GM21360 (cell line): ENCODE results near the gene CXXC1.
"Not testable (repeated sequence)": the region's sequence is repeated elsewhere in the genome, so short reads cannot be mapped to it uniquely, and the experiment has no call there.

Source experiments
- ATAC-seq: cut with Tn5 transposase; IDR thresholded peaks from one replicate; pipeline ENCODE4 v1.9.1; 2021; ENCODE audit warnings: mild to moderate bottlenecking, moderate library complexity; ENCODE audit not compliant: unreplicated experiment

CXXC1 gene

DNA sequence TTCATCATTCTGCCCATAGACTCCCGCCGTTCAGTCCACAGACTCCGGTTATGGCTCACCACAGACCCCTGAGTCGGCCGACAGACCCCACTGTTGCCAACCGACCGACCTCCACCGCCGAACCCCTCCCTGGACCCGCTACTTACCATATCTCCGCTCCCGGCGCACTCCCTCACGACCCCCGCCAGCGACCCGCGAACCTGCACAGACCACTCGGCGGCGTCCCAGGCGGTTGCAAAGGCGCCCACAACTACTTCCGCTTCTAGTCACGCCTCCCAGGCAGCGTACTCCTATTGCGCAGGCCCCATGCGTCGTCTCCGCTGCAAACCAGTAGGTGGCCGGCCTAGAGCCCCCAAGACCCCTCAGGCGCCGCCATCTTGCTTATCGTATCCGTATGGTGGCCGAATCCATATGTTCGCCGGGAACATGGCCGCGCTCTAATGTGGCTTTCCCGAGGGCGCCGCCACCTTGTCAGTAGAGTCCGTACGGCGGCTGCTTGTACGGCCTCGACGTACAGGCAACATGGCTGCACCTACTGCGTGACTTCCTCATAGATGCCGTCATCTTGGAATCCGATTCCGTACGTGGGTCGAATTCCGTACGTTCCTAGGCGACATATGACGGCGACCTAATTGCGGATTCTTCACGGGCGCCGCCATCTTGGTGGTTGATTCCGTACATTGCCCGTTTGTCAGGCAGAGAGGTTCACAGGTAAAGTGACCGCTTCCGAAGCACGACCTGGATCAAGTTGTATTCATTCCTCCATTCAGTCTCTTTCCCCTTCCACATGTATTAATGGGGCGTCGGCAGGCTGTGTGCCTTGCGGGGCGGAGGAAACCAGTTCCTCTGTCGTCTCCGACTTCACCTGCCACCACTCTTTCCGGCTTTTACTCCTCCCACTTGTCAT, at the start of gene CXXC1:
Gene CXXC1 (minus strand): TSS at position 252 of the 907 bp plus-strand sequence. CDS start 103 bp downstream, at position 149.
- ATAC-seq: peak; percentile 90

DNA sequence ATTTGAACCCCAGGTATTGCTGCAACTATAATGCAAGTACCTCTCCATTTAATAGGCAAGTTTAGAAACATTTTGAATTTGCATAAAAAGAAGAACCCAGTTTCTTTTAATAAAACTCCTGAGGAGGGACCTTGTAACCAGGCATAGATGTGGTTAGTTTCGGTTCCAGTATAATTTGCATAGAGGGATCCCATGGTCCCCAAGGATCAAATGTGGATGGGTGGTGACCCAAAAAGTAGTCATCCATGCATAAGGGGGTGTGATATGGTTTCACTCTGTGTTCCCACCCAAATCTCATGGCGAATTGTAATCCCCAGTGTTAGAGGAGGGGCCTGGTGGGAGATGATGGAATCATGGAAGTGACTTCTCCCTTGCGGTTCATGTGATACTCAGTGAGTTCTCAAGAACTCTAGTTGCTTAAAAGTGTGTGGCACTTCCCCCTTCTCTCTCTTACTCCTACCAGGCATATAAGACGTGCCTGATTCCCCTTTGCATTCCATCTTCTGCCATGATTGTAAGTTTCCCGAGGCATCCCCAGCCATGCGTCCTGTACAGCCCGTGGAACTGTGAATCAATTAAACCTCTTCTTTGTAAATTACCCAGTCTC, 47.2 kb upstream of the CXXC1 start:
- ATAC-seq: peak; percentile 77

DNA sequence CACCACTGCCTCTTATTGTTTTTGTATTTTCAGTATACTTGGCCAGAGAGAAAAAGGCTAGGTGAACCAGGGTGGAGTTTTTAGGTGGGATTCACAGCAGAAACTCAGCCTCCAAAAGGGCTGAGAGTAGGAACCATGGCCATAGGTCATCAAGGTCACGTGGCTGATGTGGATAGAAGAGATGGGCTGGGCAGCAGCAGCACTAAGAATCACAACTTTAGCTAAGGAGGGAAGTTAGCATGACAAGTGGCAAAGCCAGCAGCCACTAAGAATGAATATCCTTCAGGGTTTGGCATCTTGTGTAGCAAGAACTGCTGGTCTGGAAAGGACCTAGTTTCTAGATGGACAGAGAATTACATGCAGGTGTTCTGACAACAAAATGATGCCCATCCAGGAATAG, 44.2 kb upstream of the CXXC1 start:
- no peak for ATAC-seq

DNA sequence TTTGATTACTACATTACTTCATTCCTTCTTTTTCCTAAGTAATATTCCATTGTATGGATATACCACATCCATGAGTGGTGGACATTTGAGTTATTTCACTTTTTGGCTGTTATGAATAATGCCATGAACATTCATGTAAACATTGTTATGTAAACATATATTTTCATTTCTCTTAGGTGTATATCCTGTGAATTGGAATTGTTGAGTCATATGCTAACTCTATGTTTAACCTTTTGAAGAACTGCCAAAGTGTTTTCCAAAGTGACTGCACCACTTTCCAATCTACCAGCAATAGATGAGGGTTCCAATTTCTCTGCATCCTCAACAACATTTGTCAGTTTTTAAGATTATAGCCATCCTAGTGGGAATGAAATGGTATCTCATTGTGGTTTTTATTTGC, 42.7 kb upstream of the CXXC1 start:
- ATAC-seq: no peak

DNA sequence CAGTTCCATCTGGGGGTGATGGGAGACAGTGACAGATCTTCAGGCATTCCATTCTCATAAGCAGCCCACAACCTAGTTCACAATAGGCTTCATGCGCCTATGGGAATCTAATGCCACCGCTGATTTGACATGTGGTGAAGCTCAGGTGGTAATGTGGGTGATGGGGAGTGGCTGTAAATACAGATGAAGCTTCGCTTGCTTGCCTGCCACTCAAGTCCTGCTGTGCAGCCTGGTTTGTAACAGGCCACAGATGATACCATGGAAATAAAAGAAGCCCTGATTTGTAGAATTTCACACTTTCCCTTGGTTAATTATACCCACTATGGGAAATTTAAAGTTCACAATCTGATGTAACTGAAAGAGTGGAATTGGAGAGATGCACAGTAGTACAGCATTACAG, 40.5 kb upstream of the CXXC1 start:
- ATAC-seq: no peak

DNA sequence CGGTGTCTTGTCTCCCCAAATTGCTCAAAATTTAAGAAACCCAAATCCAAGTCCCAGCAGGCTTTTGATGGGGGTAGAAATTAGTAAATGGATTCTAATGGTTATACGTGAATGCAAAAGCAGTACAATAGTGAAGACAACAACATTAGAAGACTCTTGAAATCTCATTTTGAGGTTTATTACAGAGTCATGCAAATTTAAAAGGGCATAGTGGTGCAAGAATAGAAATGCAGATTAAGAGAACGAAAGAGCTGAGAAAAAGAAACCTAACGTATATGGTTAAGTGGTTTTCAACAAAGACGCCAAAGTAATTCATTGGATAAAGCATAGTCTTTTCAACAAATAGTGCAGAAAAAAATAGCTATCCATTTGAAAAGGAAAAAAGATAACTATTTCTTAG, 33.2 kb upstream of the CXXC1 start:
- ATAC-seq: no peak

DNA sequence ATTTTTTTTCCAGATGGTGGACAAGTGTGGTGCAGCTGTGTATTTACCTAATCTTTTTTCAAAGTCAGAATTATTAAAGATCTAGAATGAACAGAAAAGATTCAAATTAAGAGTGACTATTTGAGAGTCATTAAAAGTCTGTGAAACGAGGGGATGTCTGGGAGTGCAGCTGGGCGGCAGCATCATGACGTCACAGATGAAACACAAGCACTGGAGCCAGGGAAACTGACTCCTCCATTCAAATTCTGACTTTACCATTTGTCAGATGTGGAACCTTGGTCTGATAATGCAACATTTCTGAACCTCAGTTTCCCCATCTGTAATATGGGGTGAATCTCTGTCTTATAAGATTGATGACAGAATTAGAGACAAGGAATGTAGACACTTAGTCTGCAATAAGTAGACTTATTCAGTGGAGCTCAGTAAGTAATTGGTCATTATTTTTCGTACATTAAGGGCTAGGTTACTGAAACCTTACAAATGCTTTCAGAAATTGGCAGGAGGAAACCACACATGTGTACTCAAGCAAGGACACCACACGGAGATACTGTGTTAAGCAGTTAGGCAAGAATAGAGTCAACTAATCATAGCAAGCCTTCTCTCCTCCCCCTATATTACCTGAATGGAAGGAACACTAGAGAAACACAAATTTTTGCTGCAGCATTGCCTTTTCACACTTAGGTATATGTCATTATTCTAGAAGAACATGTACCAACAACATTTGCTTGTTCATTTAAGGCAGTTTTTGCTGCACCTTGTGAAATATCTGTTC, 27.8 kb upstream of the CXXC1 start:
- peak; percentile 77 for ATAC-seq

DNA sequence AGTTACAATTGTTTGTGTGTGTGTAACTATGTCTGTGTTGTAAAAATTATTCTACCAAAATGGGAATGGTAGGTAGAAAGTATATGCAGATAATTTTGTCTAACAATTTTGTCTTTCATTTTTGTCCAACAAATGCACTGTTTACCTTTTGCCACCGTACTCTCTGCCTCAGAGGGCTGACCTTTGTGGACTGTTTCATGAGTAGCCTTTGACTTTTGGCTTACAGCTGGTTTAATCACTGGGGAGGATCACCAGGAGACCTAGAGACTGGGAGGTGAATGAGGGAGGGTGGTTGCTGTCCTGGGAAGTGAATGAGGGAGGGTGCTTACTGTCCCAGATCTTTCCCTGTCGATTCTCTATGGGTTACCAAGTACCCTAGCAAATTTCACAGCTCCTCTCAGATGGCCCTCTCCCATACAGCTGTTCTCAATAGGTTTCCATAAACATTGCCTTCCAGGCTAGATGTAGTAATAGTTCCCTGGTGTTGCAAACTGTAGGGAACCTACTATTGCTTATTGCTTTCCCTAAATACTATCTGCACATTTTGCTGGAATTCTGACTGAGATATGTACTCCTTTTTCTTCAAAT, 26.5 kb upstream of the CXXC1 start:
- no peak for ATAC-seq

DNA sequence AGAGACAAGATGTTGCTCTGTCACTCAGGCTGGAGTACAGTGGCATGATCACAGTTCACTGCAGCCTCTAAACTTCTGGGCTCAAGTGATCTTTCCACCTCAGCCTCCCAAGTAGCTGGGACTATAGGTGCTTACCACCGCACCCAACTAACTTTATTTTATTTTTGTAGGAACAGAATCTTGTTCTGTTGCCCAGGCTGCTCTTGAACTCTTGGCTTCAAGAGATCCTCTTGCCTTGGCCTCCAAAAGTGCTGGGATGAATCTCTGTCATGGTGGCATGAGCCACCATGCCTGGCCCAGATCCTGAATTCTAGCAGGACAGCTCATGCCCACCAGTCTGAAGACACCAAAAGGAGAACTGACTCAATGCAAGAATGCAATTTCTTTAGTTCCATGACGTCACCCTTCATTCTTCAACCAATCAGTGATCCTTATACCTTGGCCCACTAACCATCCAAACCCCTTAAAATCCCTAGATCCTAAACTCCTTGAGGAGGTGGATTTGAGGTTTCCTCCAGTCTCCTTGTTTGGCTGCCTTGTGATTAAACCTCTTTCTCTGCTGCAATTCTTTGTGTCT, 25.6 kb upstream of the CXXC1 start:
- no peak for ATAC-seq

DNA sequence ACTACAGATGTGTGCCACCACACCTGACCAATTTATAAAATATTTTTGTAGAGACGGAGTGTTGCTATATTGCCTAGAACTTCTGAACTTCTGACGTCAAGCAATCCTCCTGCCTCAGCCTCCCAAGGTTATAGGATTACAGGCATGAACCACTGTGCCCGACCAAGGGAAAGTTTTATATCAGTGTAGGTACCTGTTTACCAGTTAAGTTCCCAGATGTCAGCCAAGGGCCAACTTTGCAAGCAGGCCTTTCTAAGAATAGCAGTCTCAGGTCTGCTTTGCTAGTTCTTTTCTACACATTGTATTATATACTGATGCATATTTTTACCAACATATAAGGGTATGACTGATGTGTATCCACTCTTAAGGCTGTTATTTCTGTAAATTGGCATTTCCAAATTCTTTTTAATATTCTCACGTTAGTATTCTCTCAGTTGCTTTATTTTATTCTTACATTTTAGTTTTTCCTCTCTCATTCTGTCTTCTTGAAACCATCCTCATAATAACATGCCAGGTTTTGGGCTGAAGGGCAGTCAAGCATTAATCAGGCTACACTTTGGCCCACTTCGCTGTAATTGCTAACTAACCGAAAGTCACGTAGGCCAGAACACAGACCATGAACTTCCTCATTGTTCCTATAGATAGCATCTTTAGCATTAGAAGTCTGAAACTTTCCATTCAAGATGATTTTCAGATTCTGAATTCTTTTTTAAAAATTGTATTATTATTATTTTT, 25.0 kb upstream of the CXXC1 start:
- peak; percentile 57 for ATAC-seq

DNA sequence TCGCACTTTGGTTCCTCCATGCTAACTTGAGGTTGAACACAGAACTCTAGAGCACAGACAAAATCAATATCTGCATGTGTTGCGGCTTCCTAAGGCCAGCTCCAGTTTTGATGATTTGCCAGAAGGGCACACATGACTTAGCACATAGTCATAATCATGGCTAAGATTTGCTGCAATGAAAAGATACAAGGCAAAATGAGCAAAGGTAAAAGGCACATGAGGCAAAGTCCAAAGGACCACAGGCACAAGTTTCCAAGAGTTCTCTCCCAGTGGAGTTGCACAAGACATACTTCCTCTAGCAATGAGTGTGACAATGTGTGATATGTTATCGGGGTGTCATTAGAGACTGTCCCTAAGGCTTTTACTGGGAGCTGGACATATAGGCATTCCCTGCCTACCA, 24.2 kb upstream of the CXXC1 start:
- no peak for ATAC-seq

DNA sequence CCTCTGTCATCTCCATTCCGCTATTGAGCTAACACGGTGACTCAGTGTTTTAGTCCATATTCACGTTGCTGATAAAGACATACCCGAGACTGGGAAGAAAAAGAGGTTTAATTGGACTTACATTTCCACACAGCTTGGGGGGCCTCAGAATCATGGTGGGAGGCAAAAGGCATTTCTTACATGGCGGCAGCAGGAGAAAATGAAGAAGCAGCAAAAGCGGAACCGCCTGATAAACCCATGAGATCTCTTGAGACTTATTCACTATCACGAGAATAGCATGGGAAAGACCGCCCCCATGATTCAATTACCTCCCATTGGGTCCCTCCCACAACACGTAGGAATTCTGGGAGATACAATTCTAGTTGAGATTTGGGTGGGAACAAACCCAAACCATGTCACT, 22.6 kb upstream of the CXXC1 start:
- ATAC-seq: no peak

DNA sequence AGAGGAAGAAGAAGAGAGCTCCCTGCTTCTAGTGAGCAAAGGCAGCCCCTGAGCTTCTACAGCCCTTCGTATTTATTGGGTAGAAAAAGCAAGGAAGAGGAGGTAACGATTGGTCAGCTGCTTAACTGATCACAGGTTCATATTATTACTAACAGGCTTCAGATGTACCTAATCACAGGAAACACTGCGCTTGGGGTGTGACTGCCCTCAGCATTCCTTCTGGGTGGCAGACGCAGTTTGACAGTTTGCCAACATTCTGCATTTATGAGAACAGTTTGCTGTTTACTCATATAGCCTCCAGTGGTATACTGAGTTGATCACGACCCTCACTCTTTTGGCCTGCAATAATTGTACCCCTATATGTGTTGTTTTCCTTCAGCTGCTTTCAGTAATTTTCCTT, 21.4 kb upstream of the CXXC1 start:
- ATAC-seq: not testable (repeated sequence)

DNA sequence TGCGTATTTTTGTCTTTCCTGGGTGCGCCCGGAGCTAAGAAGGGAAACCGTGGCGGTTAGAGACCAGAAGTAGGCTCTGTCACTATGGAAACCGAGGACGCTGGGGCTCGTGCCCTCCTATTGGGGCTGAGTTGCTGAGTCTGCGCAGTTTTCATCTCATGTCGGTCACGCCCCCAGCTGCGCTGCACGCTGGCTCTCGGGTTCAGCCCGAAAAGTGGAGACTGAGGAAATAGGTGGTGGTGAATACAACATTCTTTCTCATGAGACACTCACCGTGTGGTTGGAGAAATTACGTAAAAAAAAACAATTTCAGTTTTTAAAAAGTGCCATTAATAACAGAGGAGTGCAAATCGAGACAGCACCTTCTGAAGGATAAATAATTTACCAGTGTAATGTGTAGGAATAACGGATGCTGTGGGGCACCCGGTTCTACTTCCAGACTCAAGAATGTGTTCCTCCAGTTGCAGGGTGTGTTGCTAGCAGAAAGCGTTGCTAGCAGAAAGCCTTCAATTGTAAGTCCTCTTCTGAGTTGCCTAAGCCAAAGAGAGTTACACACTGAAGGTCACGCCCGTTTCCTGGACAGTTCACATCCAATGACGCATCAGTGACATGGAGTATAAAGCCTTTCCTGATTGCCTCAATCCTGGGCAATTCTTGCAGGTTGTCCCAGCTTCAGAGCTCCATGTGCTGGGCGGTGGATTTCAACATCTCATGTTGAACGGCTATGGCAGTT, 20.4 kb upstream of the CXXC1 start:
- ATAC-seq: peak; percentile 76

DNA sequence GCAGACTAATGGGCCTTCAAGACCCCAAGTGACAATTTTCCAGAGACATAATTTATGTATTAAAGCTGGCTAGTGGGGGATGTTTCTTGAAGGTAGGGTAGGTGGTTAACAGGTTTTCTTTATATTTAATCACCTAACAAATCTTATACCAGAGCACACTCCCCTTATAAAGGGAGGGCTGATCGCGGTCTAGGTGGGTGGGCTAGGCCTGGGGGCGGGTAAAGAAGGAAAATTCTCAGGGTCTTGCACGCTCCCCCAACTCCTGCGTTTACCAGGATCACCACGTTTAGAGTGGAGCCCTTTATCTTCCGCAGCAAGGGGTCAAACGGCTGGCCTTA, 19.9 kb upstream of the CXXC1 start:
- ATAC-seq: no peak

DNA sequence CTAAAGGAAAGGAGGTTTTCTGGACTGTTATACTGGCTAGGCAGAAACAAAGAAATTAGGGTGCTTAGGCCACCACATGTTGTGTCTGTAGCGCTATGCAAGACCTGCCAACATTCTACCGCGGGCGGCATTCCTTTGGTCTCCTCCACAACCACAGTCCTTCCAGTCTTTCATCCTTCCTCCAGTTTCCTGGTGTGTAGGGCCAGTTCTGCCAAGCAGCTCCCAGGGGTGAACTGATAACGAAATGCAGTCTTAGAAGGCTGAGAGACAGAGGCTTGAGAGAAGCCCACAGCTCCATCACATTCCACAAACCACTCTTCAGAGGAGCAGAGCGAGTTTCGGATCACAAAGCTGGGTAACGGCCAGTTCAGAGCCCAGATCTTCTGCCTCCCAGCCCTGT, 19.5 kb upstream of the CXXC1 start:
- no peak for ATAC-seq

DNA sequence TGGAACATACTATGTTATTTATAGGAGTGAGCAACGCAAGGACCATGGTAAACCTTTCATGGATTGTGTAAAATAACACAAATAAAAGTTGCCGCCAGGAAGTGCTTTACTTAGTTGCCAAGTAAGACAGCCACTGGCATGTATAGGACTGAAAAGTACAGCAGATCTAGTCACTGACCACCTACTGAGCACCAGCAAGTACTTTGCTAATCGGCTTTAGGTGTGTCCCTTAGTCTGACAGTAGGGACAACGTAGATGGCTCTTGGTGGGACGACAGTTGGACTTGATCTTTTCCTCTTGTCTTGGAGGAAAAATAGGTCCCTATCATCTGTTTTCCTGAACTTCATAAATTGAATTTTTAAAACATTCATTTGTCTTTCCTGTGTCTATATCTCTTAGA, 13.6 kb upstream of the CXXC1 start:
- ATAC-seq: no peak

DNA sequence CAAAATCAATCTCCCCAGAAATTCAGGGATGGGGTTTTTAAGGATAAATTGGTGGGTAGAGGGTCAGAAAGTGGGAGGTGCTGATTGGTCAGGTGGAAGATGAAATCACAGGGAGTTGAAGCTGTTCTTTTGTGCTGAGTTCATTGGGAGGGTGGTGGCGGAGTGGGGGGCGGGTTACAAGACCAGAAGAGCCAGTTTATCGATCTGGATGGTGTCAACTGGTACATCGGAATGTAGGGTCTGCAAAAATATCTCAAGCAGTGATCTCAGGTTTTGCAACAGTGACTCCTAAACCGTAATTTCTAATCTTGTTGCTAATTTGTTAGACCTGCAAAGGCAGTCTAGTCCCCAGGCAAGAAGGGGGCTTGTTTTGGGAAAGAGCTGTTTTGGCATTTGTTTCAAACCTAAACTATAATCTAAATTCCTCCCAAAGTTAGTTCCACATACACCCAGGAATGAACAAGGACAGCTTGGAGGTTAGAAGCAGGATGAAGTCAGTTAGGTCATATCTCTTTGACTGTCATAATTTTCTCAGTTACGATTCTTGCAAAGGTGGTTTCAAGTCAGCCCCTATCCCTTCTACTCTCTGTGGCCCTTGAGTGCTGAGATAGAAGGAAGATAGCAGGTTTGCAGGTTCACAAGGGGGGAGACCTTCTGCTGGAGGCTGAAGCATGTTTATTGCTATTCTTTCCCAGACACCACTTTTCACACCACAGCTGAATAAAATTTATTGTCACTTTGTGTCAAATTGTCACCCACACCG, 12.3 kb upstream of the CXXC1 start:
- ATAC-seq: no peak
